Progenitor cell of endocrine pancreas (in vitro differentiated cells): ENCODE results near the gene SEMA4C. TPM values are rescaled to one million over a fixed set of nuclear protein-coding genes. Genes with fewer than 3 reads are reported as not detected.

Experiments
- DNase-seq: peaks from one replicate; pipeline ENCODE4 v3.0.0; 2021; ENCODE audit warnings: low spot score; ENCODE audit not compliant: unreplicated experiment
- H3K27ac Mint-ChIP-seq: 2 replicates; pipeline ENCODE4 v1.8.0; 2021; ENCODE audit warnings: mild to moderate bottlenecking, moderate library complexity, mixed read lengths
- H3K27me3 Mint-ChIP-seq: 2 replicates; pipeline ENCODE4 v1.8.0; 2021; ENCODE audit warnings: mixed read lengths
- H3K36me3 Mint-ChIP-seq: 2 replicates; pipeline ENCODE4 v1.8.0; 2022; ENCODE audit warnings: mixed read lengths; ENCODE audit not compliant: insufficient read depth
- H3K4me1 Mint-ChIP-seq: 2 replicates; pipeline ENCODE4 v1.8.0; 2021; ENCODE audit warnings: low read depth, mixed read lengths
- H3K4me3 Mint-ChIP-seq: 2 replicates; pipeline ENCODE4 v1.8.0; 2021; ENCODE audit warnings: low read depth, mild to moderate bottlenecking, moderate library complexity, mixed read lengths
- H3K9me3 Mint-ChIP-seq: 2 replicates; pipeline ENCODE4 v1.8.0; 2021; ENCODE audit warnings: low read depth, mixed read lengths
- CTCF ChIP-seq: fragments of 200-600 bp; sonication (generic); IDR thresholded peaks from one replicate; pipeline ENCODE4 v1.5.0; 2021; ENCODE audit warnings: antibody characterized with exemption, mild to moderate bottlenecking; ENCODE audit not compliant: unreplicated experiment
- total RNA-seq: library from RNA; stranded (reverse); gene quantifications from 2 replicates; pipeline ENCODE4 v1.2.1, GENCODE V29; 2021

Gene SEMA4C
- total RNA-seq, 1 donor from 2014 or later: 75.0 TPM

- TF ChIP-seq CTCF: no peak
- Mint-ChIP-seq H3K9me3 (no peaks in the 10 kb centered on the region), H3K36me3 (peaks cover 14% of the 10 kb centered on the region), H3K4me3 (no peak overlapping the region), H3K27me3 (no peaks in the 10 kb centered on the region), H3K27ac (no peak overlapping the region), H3K4me1 (no peaks in the 10 kb centered on the region)
- no peak for DNase-seq
Observed at GRCh38 chr2:96846825-96847224, 23.1 kb downstream of the SEMA4C start.

- H3K27ac Mint-ChIP-seq: no peak overlapping the region
- peaks cover 8% of the 10 kb centered on the region for H3K36me3 Mint-ChIP-seq
Observed at GRCh38 chr2:96844405-96844808, 25.5 kb downstream of the SEMA4C start.

GRCh38 chr2:96843538-96844268 is 26.2 kb downstream of the SEMA4C start, which contains the start of gene ANKRD23:
Gene ANKRD23, minus strand, starts transcription at chr2:96844021. Its CDS starts 29 bp downstream, at chr2:96843992.
- DNase-seq: no peak
- Mint-ChIP-seq H3K36me3 (peaks cover 8% of the 10 kb centered on the region), H3K27ac (peak within 1 kb of the TSS; percentile 65), H3K9me3 (no peaks in the 10 kb centered on the region), H3K4me1 (no peaks in the 10 kb centered on the region), H3K27me3 (no peaks in the 10 kb centered on the region), H3K4me3 (no peak within 1 kb of the TSS)
- no peak for TF ChIP-seq CTCF

More at GRCh38 chr2:96844405-96844808, 25.5 kb downstream of the SEMA4C start:
- TF ChIP-seq CTCF: no peak
- no peak for DNase-seq
- H3K4me1 Mint-ChIP-seq: no peaks in the 10 kb centered on the region
- H3K27me3 Mint-ChIP-seq: no peaks in the 10 kb centered on the region
- H3K9me3 Mint-ChIP-seq: no peaks in the 10 kb centered on the region
- H3K4me3 Mint-ChIP-seq: no peak overlapping the region

GRCh38 chr2:96842600-96842999 is 27.3 kb downstream of the SEMA4C start:
- H3K4me1 Mint-ChIP-seq: no peaks in the 10 kb centered on the region
- no peaks in the 10 kb centered on the region for H3K27me3 Mint-ChIP-seq
- no peak for TF ChIP-seq CTCF
- peaks cover 4% of the 10 kb centered on the region for H3K36me3 Mint-ChIP-seq
- DNase-seq: no peak
- no peak overlapping the region for H3K4me3 Mint-ChIP-seq
- H3K9me3 Mint-ChIP-seq: no peaks in the 10 kb centered on the region
- no peak overlapping the region for H3K27ac Mint-ChIP-seq

- H3K4me3 Mint-ChIP-seq: no peak overlapping the region
- no peak for DNase-seq
- H3K27ac Mint-ChIP-seq: no peak overlapping the region
- TF ChIP-seq CTCF: no peak
- H3K27me3 Mint-ChIP-seq: no peaks in the 10 kb centered on the region
- peaks cover 2% of the 10 kb centered on the region for H3K36me3 Mint-ChIP-seq
- no peaks in the 10 kb centered on the region for H3K9me3 Mint-ChIP-seq
- H3K4me1 Mint-ChIP-seq: no peaks in the 10 kb centered on the region
Observed at GRCh38 chr2:96841701-96842495, 28.0 kb downstream of the SEMA4C start.
